Pulmonary artery endothelial cell (primary cell): ENCODE measurements around the gene FMNL2. TPM values are rescaled to one million over a fixed set of nuclear protein-coding genes. Genes with fewer than 3 reads are reported as not detected.

ENCODE experiments used
- DNase-seq: peaks from one replicate; pipeline ENCODE4 v3.0.0-alpha.2; 2011; ENCODE audit warnings: low read depth, low spot score
- total RNA-seq: library from RNA; depleted of rRNA; stranded (reverse); fragments of >200 nt; gene quantifications from 2 replicates; pipeline ENCODE4 v1.2.3, GENCODE V29; 2014

The FMNL2 gene
- total RNA-seq, 1 donor from 2014 or later: 26.6 TPM

DNA sequence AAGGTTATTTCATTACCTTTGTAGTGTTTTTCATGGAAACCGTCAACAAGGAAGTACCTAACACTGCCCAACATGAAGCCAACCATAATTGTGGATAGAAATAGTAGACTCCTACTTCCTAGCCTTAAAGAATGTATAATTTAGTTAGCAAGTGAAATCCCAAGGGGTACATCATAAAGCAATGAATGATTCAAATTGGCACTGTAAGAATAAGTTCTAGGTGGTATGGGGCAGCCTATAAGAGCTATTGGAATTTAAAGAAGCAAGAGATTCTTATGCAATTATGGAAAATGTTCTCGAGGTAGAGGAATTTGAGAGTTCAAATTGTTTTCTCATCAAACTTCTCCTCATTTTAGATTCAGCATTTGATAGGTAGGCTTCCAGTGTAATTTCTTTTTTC, 157.9 kb downstream of the FMNL2 start:
- no peak for DNase-seq

DNA sequence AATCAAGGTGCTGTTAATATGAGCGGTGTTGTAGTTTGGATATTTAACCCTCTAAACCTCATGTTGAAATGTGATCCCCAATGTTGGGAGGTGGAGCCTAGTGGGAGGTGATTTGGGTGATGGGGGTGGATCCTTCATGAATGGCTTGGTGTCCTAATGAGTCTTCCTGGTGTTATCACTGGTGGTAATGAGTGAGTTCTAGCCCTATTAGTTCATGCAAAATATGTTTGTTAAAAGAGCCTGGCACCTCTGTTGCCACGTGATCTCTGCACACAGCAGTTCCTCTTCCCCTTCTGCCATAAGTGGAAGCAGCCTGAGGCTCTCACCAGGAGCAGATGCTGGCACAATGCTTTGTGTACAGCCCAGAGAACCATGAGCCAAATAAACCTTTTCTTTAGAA, 158.4 kb downstream of the FMNL2 start:
- no peak for DNase-seq

DNA sequence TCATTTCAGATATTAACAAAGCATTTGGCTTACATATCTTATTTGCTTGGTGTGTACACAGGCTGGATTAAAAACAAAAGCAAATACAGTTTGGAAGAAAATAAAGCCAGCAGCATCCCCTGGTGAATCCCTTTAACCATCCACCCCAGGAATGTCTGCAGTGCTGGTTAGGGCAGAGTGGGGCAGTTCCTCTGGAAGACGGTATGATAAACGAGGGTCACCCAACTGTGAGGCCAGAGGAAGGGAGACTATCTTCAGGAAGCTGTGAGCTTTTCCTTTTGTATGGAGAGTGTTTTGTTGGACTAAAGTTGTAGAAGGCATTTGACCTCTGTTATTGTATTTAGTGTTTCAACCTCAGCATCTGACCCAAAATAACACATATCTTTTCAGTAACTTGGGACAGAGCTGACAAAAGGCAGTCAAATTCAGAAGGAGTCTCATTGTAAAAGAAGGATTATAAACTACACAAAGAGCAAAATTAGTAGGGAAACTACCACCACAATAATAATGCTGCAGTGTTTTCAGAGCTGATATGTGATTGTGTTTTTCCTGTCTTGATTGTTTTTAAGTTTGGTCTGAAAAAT, 159.1 kb downstream of the FMNL2 start:
- peak; percentile 36 for DNase-seq

DNA sequence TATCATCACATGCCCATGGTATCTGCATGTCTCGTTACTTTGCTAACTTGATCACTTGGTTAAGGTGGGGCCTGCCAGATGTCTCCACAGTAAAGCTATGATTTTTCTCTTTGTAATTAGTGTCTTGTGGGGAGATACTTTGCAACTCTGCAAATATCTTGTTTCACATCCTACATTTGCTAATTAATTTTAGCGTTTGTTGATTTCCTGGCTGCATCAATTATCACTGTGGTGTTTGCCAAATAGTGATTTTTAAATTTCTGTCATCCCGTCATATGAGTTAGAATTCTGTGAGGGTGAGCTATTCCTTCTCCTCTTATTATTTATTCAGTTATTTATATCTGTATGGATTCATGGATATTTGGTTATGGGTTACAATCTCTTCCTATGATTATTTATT, 161.4 kb downstream of the FMNL2 start:
- DNase-seq: no peak

DNA sequence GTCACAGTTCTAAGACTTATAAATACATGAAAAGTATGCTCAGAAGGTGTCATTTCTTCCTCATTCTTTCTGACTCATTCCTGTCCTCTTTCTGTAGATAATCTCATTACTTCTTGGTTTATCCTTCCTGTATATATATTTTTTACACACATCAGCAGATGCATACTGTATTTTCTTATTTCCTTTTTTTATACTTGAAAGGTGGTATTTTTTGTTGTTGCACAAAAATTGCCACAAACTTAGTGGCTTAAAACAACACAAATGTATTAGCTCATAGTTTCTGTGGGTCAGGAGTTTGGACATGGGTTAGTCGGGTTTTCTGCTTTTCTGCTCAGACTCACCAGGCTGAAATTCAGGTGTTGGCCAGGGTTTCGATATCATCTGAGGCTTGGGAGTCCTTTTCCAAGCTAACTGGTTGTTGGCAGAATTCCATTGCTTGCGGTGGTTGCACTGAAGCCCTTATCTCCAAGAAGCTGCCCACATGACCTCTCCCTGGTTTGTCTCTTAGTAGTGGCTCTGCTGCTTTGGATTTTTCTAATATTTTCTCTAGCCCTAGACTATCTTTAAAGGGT, 162.6 kb downstream of the FMNL2 start:
- no peak for DNase-seq

DNA sequence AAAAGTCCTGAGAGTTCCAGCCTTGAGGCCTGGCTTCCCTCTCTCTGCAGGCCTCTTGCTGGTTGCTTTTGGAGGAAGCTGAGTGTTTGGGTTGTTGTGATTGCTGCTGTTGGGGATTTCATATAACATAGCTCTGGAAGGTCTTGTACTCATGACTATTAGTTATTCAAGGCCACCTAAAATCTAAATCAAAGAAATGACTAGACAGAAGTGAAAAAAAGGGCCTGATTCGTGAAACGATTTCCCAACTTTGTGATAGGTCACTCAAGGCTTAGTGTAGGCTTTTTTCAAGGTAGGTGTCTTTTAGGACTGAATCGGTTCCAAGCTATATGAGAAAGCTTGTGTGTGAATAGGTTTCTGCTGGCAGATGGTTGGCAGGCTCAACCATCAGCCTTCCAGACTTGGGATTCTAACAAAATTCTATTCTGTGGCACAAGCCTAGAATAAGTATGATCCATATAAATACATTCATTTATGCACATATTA, 164.4 kb downstream of the FMNL2 start:
- DNase-seq: no peak

DNA sequence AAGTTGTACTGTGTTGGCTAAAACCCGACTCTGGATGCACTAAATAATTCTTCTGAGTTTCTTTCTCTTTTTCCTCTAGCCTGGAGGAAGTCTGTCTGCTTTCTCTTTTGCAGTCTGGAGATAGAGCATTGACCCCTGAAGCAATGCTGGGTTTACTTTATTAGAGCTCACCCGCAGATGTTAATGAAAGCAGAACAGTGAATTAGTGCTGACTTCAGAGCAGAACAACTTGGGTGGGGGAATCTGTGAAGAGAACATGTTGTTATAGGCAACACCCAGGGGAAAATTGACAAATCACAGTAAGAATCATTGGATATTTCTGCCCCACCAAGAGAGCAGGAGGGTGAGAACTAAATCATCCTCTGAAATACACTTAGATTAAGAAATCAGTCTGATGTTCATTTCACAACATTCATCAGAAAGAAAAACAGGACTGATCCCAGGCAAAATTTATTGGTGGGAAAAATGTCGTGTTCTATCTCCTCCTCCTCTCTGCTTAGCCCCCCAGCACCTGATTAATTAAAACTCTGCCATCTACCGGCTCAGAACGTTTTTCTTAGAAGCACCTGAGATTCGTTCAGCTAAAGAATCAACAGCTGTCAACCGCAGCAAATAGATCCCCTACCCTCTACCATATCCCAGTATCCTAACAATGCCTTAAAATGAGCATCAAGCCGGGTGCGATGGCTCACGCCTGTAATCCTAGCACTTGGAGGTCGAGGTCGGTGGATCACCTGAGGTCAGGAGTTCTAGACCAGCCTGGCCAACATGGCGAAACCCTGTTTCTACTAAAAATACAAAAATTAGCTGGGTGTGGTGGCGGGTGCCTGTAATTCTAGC, 165.1 kb downstream of the FMNL2 start:
- no peak for DNase-seq

DNA sequence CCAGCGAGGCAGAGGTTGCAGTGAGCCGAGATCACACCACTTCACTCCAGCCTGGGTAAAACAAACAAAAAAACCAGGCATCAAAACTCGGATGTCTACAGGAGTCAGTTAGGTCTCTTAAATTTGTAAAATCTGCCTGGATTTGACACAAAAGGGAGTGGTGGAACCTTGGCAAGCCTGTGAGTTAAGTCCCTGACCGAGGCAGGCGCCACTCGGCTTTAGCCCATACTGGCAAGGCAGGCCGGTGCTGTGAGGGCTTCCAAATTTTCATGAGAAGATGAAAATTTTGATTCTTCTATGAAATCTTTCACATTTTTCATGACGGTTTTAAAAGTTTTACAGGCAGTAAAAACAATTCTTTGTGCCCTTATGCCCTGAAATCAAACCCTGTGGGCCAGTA, 165.8 kb downstream of the FMNL2 start:
- no peak for DNase-seq

DNA sequence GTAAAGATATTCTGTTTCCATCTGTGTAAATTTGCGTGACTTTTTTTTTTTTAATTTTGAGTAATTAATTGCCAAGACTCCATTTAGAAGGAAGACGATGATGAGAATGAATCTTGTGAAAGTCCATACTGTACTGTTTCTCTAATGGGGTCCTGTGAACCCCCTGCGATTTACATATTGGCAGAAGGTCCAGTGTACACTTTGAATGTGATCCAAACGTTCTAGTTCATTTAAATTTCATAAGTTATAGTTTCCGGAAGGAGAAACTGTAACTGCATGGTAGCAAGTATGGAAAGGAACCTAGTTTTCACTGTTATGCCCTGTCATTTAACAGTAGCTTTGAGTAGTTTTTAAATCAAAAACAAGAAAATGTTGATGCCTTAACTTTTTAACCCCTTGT, 166.7 kb downstream of the FMNL2 start:
- DNase-seq: no peak

DNA sequence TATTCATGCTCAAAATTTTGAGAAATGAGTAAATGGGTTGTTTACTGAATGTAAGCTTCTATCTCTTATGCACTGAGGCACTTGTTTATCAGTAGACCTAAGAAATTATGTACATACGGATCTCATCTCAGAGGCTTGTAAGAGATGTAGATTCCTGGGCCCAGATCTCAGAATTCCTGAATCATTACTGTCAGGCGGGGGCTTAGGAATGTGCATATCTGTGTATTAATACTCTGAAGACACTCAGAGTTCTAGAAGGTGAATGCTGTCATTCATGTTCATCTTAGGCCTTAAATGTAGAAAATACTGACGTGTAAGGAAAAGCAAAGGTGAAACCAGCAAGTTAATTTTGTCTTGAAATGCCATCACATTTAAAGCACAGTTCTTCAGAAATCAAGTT, 169.6 kb downstream of the FMNL2 start:
- no peak for DNase-seq

DNA sequence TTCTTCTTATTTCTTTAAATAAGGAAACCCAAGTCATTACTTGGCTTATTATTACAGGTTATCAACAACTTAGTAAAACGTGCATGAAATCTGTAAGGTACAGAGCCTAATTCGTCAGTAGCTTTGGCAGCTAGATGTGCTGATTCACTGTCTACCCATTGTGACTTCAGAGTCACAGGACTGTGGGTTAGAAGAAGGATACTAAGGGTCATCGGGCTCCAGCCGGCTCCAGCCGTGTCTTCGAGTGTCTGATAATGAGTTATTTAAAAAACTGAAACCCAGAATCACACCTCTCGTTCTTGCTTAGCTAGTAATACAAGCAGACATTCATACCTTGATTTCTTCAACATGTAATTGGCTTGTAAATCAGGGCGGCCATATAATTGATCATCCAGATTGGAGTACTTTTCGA, 170.5 kb downstream of the FMNL2 start:
- peak; percentile 67 for DNase-seq

DNA sequence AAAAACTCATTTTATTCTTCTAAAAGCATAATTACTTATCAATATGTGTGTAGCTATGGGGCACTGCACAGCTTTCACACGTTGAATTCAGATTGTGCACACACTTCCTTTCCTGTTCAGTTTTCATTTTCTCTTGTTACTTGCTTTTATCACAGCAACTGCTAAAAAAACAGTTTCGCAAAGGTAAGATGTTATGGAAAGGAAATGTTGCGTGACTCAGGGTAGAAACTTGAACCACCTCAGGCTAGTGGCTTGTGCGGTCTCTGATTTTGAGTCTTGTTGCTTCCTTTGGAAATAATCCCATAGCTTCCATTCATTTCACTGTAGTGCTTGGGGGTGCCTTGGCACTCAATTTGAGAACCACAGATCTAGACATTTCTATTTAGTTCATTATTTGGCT, 171.9 kb downstream of the FMNL2 start:
- DNase-seq: peak; percentile 48

DNA sequence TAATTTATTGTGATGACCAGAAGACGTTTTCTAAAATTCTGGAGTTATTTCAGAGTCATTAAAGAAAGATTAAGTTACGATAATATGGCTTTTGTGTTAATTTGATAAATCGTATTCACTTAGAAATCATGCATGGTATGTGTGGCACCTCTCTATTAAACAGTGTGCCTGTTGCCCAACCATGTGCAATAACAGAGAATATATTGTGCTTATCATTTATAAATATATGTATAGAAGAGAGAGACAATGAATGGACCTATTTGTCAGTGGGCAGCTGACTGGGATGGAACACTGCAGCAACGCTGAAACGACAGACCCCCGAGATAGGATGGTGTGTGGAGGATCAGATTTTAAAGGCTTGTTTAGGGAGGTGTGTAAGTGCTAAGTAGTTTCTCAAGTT, 172.9 kb downstream of the FMNL2 start:
- DNase-seq: no peak

DNA sequence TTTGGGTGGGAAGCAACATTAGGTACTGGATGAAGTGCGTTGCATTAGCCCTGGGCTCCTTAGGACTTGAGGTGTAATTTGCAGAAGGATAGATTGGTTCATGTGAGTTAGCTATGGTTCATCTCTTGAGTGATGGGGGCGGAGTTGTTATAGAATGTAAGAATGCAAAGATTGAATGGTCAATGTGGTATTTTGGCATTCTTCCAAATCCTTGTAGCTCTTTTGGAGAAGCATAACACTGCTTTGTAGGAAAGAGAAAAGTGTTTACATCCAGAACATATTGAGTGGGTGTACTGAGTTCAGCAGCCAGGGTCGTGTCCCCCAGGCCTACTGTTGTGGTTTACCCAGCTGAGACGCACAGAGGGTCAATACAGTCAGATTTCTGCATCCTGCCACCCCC, 173.5 kb downstream of the FMNL2 start:
- peak; percentile 29 for DNase-seq

DNA sequence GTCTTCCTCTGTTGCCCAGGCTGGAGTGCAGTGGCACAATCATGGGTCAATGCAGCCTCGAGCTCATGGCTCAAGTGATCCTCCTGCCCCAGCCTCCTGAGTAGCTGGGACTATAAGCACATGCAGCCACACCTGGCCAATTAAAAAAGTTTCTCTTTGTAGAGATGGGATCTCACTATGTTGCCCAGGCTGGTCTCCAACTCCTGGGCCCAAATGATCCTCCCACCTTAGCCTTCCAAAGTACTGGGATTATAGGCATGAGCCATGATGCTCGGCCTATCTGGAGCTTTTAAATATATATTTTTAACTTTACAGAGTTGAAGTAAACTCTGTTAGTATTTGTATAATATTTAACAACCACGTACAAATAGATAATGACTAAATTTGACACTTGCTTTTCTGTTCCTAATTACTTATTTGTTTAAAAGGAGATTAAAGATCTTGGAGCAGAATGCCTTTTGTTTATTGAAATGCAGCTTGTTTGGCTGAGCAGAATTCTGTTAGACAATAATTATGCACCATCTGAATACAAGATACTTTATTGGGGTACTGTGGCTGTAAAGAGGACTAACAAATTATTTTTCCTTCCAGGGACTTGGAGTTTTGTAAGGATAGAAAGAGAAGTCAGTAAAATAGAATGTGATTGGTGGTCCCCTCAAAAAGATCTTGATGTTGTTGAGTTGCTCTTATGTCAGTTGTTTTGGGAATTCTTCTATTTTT, 175.0 kb downstream of the FMNL2 start:
- DNase-seq: no peak

DNA sequence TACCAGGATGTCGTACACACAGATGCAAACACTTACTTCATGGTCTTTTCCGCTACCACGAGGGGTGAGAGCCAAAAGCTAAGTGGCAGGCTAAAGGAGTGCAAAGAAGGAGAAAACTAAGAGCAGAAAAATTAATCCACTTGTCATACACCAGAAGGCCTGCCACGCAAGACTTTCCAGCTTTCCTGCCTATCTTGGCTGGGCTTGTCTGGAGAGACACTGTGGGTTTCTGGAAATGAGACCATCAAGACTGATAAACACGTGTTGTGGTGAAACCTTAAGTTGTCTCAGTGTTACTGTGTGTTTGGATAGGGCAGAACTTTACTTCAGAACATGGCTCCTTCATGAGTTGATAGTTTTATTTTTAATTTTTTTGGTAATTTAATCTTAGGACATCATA, 175.6 kb downstream of the FMNL2 start:
- DNase-seq: no peak

DNA sequence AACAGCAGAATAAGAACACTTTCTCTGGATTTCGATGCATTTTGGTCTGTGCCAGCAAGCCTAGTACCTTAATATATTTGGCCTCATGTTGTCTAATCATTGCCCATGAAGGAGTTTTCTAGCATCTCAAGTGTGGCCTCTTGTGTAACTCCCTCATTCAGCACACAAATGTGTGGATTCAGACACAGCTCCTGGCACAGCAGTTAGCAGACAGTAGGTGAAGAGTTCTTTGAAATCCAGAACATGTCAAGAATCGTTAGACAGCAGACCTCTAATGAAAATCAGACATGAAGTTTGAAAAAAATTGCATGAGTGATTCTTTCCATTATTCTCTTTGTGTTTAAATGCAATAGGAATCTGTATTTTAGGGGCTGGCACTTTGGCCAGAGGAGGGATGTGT, 177.0 kb downstream of the FMNL2 start:
- DNase-seq: no peak

DNA sequence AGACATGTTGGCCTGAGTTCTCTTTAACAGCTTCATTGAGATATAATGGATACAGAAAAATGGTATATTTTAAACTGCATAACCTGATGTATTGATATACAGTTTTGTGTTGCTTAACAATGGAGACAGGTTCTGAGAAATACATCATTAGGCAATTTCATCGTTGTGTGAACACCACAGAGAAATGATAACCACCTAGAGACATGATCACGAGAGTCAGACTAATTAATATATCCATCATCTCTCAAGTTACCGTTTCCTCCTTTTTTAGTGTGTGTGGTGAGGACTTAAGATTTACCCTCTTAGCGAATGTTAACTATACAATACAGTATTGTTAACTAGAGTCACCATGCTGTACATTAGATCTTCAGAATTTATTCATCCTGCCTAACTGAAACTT, 178.1 kb downstream of the FMNL2 start:
- no peak for DNase-seq

DNA sequence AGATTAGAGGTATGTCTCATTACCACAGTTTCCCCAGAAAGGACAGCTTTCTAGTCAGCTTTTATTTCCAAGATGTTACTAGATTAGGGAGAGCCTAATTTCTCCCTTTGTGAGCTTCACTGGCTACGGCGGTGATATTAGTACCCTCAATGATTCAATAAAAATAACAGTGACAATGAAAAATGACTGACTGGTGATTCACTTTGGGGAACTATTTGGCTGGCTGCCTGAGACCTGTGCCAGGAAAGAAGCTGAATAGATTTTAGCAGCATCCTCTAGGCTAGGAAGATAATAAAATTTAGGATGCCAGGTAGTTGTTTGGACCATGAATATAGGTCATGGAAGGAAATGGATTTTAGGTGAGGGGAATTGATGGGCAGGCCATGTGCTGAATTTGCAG, 178.7 kb downstream of the FMNL2 start:
- DNase-seq: no peak

DNA sequence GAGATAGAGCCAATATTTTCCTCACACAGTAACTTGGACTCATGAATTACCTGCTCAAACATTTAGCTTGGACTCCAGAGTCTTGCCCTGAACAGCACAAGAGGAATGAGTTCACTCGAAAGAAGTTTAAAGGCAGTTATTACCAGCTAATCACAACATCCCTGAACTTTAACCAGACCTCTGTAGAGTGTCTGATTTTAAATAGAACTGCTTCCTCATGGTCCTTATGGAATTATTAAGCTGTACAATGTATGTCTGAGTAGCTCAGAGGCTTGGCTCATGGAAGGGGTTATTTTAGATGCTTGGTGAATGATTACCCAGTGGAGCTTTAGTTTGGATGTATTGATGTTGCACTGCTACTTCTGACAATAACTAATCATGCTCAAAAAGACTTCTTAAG, 183.1 kb downstream of the FMNL2 start:
- DNase-seq: no peak

DNA sequence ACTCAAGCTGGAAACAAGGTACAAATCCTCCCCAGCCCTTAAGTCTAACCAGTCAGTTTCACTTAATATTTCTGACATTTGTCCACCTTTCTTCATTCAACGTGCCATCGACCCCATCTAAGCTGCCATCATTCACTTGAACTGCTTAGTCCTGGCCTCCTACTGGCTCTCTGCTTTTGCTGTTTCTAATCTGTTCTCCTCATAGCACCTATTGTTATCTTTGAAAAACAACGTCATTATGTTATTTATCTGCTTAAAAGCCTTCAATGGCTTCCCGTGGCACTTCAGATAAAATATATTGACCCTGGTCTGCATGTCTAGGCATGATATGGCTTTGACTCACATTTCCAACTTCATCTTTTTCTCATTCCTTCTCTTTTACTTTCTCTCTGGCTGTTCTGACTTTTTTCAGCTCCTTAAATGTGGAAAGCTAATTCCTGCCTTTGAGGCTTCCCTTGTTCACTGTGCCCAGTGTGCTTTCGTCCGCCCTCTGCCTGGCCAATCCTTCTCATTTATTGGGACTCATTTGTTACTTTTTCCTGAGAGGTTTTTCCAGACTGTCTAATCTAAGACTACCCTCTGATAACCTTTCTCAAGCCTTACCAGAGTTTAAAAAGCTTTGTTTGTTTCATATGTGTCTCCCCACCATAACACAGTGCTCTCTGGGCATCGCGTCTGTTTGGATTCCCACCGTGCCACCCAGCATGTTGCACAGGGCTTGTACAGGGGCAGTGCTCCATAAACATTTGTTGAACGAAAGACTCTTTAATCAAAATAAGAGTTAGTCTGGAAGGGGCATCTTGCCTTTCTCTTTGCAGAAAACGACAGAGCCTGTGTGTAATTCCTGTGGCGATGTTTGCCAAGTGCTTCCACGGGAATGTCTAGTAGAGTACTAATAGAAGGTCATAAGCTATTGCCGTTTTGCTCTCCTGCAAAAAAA, 183.9 kb downstream of the FMNL2 start:
- DNase-seq: no peak
